B cell (primary cell): ENCODE results near the gene TECR.
"Not testable (repeated sequence)": the region's sequence is repeated elsewhere in the genome, so short reads cannot be mapped to it uniquely, and the experiment has no call there.

Experiments used
- EZH2 ChIP-seq: IDR thresholded peaks from 2 replicates; pipeline ENCODE4 v1.6.1; 2012; ENCODE audit warnings: borderline replicate concordance, low read depth, mild to moderate bottlenecking, moderate library complexity, low read length; ENCODE audit not compliant: insufficient read depth, poor library complexity, severe bottlenecking
- TF ChIP-seq, protein P1 (sequence below): fragments of 200-600 bp; IDR thresholded peaks from one replicate; pipeline ENCODE4 v1.8.0; 2022; ENCODE audit warnings: antibody characterized with exemption, mild to moderate bottlenecking

DNA sequence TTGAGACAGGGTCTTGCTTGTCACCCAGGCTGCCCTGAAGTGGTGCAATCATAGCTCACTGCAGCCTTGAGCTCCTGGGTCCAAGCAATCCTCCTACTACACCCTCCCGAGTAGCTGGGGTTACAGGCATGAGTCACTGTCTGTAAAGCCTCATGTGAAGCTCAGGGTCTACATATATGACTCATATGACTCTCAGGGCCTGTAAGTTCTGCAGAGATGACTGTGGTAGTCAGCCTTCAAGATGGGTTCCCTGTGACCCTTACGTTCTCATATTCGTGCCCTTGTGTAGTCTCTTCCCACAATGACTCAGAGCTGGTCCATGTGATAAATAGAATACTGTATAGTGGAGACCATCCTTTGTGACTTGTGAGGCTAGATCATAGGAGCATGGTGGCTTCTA, 55.8 kb downstream of the TECR start:
- TF ChIP-seq, protein P1, sequence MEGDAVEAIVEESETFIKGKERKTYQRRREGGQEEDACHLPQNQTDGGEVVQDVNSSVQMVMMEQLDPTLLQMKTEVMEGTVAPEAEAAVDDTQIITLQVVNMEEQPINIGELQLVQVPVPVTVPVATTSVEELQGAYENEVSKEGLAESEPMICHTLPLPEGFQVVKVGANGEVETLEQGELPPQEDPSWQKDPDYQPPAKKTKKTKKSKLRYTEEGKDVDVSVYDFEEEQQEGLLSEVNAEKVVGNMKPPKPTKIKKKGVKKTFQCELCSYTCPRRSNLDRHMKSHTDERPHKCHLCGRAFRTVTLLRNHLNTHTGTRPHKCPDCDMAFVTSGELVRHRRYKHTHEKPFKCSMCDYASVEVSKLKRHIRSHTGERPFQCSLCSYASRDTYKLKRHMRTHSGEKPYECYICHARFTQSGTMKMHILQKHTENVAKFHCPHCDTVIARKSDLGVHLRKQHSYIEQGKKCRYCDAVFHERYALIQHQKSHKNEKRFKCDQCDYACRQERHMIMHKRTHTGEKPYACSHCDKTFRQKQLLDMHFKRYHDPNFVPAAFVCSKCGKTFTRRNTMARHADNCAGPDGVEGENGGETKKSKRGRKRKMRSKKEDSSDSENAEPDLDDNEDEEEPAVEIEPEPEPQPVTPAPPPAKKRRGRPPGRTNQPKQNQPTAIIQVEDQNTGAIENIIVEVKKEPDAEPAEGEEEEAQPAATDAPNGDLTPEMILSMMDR = not testable (repeated sequence)
- not testable (repeated sequence) for TF ChIP-seq EZH2
